ENCODE data around the gene NPHP4. TPM values are rescaled to one million over a fixed set of nuclear protein-coding genes. Genes with fewer than 3 reads are reported as not detected.
A peak's percentile ranks its signal among the peaks of the same experiment; 100 is the strongest.

Gene NPHP4
- total and polyA plus RNA-seq, 12 donors, result 2.7 to 13.2 (median 7.3) TPM

DNA sequence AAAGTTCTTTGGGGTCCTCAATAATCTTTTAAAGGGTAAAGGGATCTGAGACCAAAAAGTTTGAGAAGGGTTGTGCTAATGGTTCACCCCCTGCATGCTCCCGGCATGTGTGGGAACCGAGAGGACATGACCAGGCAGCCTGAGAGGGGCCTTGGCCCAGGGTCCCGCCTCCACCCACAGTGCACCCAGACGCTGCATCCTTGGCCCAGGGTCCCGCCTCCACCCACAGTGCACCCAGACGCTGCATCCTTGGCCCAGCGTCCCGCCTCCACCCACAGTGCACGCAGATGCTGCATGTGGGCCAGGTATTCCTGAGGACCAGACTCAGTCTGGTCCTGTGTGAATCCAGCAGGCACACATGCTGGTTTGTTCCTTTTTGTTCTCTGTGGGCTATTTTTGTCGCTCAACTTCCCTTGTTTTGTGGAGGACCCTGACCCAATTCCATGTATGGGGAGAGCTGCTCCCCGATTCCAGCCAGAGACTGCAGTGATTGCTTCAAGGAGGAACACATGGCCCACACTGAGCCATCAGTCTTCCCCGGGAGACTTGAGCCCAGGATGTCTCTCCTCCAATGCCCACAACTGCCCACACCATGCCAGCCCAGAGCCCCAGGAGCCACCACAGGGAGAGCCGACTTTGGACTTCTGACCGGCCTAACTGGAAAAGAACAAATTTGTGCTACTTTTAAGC lies 3.5 kb downstream of the NPHP4 start:
- no peak overlapping the region for H3K4me3 ChIP-seq
- intact Hi-C loops (cut with DNase I), result no loop called here
- no peaks in the 10 kb centered on the region for H3K36me3 ChIP-seq (replicated peaks in 1 of 2)
- H3K4me1 ChIP-seq (replicated peaks in 1 of 2), result peaks cover 6 to 16% of the 10 kb centered on the region in 2 donors
- H3K9me3 ChIP-seq (replicated peaks in 1 of 3), result no peaks in the 10 kb centered on the region
- peak in 1 of 7 donors; percentile 4 for DNase-seq
- no peak overlapping the region for H3K27ac ChIP-seq
- H3K27me3 ChIP-seq, result no peaks in the 10 kb centered on the region
- 84 to 92% (median 88%) methylated on average over 11 to 14 of the region's 14 CpGs for WGBS, 4 donors
- TF ChIP-seq, protein P1, sequence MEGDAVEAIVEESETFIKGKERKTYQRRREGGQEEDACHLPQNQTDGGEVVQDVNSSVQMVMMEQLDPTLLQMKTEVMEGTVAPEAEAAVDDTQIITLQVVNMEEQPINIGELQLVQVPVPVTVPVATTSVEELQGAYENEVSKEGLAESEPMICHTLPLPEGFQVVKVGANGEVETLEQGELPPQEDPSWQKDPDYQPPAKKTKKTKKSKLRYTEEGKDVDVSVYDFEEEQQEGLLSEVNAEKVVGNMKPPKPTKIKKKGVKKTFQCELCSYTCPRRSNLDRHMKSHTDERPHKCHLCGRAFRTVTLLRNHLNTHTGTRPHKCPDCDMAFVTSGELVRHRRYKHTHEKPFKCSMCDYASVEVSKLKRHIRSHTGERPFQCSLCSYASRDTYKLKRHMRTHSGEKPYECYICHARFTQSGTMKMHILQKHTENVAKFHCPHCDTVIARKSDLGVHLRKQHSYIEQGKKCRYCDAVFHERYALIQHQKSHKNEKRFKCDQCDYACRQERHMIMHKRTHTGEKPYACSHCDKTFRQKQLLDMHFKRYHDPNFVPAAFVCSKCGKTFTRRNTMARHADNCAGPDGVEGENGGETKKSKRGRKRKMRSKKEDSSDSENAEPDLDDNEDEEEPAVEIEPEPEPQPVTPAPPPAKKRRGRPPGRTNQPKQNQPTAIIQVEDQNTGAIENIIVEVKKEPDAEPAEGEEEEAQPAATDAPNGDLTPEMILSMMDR (IDR thresholded peaks at IDR 0.05), result no peak
- no peak for TF ChIP-seq POLR2A (IDR thresholded peaks at IDR 0.05)

DNA sequence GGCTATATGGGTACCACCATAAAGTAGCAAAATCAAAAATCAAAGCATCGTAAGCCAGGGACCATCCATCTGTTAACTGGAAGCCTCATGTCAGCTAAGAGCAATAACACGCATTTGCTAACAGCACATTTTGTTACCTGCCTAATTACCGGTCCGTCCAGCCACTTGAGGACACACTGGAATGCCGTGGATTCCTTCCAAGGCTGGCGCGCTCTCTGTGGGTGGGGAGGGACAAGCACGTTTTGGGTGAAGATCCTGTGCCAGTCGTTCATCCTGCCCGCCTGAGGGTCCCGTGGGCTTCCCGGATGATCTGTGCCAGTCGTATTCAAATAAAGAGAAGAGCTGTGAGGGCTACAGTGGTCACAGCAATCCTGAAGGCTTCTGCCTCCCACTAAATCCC lies 6.2 kb downstream of the NPHP4 start:
- Histone ChIP-seq H3K4me1 (replicated peaks in 1 of 2) (peaks cover 0 to 6% of the 10 kb centered on the region in 2 donors), H3K36me3 (replicated peaks in 1 of 2) (no peaks in the 10 kb centered on the region), H3K4me3 (no peak overlapping the region), H3K27me3 (no peaks in the 10 kb centered on the region), H3K9me3 (replicated peaks in 1 of 3) (no peaks in the 10 kb centered on the region), H3K27ac (no peak overlapping the region)
- intact Hi-C loops (cut with DNase I), result no loop called here
- TF ChIP-seq, protein P1 (IDR thresholded peaks at IDR 0.05), result no peak
- TF ChIP-seq POLR2A (IDR thresholded peaks at IDR 0.05), result no peak
- no peak for DNase-seq
- WGBS, 4 donors, result 92 to 95% (median 93%) methylated on average over 9 to 13 of the region's 13 CpGs

DNA sequence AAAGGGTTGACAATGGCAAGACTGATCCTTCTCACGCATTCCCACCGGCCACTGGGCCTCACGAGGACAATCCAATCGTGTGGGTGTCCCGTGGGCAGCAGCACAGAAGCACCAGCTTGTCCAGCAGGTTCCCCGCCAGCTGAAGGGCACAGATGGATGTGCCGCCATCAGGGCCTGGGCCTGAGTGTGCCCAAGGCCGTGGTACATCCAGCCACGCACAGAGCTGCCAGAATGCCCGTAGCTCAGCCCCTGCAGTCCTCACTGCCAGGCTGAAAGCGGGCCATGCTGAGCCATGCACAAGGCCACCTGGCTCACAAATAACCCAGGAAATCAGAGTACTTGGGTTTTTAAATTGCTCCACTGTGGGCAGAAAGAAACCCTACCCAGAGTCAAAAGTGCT lies 7.0 kb downstream of the NPHP4 start:
- no peak overlapping the region for H3K27ac ChIP-seq
- intact Hi-C loops (cut with DNase I), result no loop called here
- no peak overlapping the region for H3K4me3 ChIP-seq
- TF ChIP-seq POLR2A (IDR thresholded peaks at IDR 0.05), result no peak
- TF ChIP-seq, protein P1 (IDR thresholded peaks at IDR 0.05), result no peak
- WGBS, 4 donors, result 37 to 54% (median 45%) methylated on average over 4 to 11 of the region's 11 CpGs
- H3K27me3 ChIP-seq, result no peaks in the 10 kb centered on the region
- no peaks in the 10 kb centered on the region for H3K9me3 ChIP-seq (replicated peaks in 1 of 3)
- no peaks in the 10 kb centered on the region for H3K4me1 ChIP-seq (replicated peaks in 1 of 2)
- H3K36me3 ChIP-seq (replicated peaks in 1 of 2), result no peaks in the 10 kb centered on the region
- DNase-seq, result peak in 5 of 7 donors; percentile 47 to 67 (median 50)

DNA sequence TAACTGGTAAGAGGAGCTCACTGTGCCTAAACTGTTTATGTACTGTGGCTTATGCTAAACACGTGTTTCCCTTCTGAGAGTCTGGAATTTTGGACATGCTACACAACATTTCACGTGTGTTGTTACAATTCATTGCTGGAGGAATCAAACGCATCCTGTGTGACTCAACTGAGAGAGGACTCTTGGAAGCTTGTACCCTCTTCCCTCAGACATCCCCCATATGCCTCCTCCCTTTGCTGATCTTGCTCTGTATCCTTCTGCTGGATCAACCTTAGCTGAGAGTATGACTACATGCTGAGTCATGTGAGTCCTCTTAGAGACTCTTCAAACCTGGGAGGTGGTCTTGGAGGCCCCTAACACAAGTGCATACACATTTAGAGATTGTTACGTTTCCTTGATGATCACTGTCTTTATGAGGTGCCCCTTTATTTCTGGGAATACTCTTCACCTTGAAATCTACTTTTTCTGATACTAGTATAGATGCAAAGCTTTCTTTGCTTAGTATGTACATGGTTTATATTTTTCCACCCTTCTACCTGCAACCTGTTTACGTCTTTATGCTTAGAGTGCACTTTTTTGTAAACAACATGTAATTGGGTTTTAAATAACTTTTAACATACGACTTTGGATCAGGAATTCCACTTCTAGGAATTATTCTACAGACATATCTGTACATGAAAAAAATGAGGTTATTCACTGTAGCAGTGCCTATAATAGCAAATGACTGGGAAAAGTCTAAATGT lies 8.7 kb downstream of the NPHP4 start:
- intact Hi-C loops (cut with DNase I), result no loop called here
- Histone ChIP-seq H3K4me3 (no peak overlapping the region), H3K27ac (no peak overlapping the region), H3K9me3 (replicated peaks in 1 of 3) (no peaks in the 10 kb centered on the region), H3K27me3 (no peaks in the 10 kb centered on the region), H3K36me3 (replicated peaks in 1 of 2) (no peaks in the 10 kb centered on the region), H3K4me1 (replicated peaks in 1 of 2) (no peaks in the 10 kb centered on the region)
- no peak for DNase-seq
- no peak for TF ChIP-seq POLR2A (IDR thresholded peaks at IDR 0.05)
- TF ChIP-seq, protein P1 (IDR thresholded peaks at IDR 0.05), result no peak
- WGBS, 4 donors, result 84 to 92% (median 89%) methylated on average over 6 of the region's 6 CpGs
